Loucy (cell line): Measurements from ENCODE around the gene SLFN13.
A peak's percentile ranks its signal among the peaks of the same experiment; 100 is the strongest.

ENCODE experiments used
- H2AFZ ChIP-seq: fragments of 200-600 bp; sonication (generic); 2 replicates; pipeline ENCODE4 v1.6.0; 2016; ENCODE audit warnings: antibody characterized with exemption, mild to moderate bottlenecking, low read length, moderate library complexity
- H3F3A ChIP-seq: fragments of 200-600 bp; 2 replicates; pipeline ENCODE4 v1.6.0; 2016; ENCODE audit warnings: antibody characterized with exemption, low read depth, mild to moderate bottlenecking
- H3K27me3 ChIP-seq: fragments of 200-600 bp; sonication (generic); 2 replicates; pipeline ENCODE4 v1.6.1; 2014; ENCODE audit warnings: low read length, mild to moderate bottlenecking; ENCODE audit not compliant: insufficient read depth, poor library complexity, severe bottlenecking
- H3K36me3 ChIP-seq: fragments of 200-600 bp; sonication (generic); 2 replicates; pipeline ENCODE4 v1.6.1; 2016; ENCODE audit warnings: low read length; ENCODE audit not compliant: insufficient read depth
- H3K4me1 ChIP-seq: fragments of 200-600 bp; sonication (generic); 2 replicates; pipeline ENCODE4 v1.5.1; 2014; ENCODE audit warnings: low read length, mild to moderate bottlenecking; ENCODE audit not compliant: insufficient read depth, poor library complexity, severe bottlenecking
- H3K4me2 ChIP-seq: fragments of 200-600 bp; sonication (generic); 2 replicates; pipeline ENCODE4 v1.6.0; 2014; ENCODE audit warnings: antibody characterized with exemption, low read length, low read depth, mild to moderate bottlenecking; ENCODE audit not compliant: poor library complexity, severe bottlenecking
- H3K4me3 ChIP-seq: fragments of 200-600 bp; sonication (generic); 2 replicates; pipeline ENCODE4 v1.5.1; 2014; ENCODE audit warnings: low read length, mild to moderate bottlenecking, mixed read lengths; ENCODE audit not compliant: poor library complexity, severe bottlenecking
- H3K79me2 ChIP-seq: fragments of 200-600 bp; sonication (generic); 2 replicates; pipeline ENCODE4 v1.6.1; 2014; ENCODE audit warnings: low read length; ENCODE audit not compliant: insufficient read depth
- H3K9ac ChIP-seq: fragments of 200-600 bp; sonication (generic); 2 replicates; pipeline ENCODE4 v1.6.0; 2014; ENCODE audit warnings: mild to moderate bottlenecking, low read depth, low read length, moderate library complexity; ENCODE audit not compliant: poor library complexity, severe bottlenecking
- H3K9me2 ChIP-seq: fragments of 200-600 bp; sonication (generic); replicated peaks from 2 replicates; pipeline ENCODE4 v1.6.1; 2016; ENCODE audit warnings: low read depth, low read length, mixed read lengths
- H3K9me3 ChIP-seq: fragments of 200-600 bp; sonication (generic); 2 replicates; pipeline ENCODE4 v1.6.1; 2014; ENCODE audit warnings: mild to moderate bottlenecking, antibody characterized with exemption, low read length, low read depth; ENCODE audit not compliant: insufficient read depth
- H4K20me1 ChIP-seq: fragments of 200-600 bp; sonication (generic); 2 replicates; pipeline ENCODE4 v1.6.0; 2014; ENCODE audit warnings: antibody characterized with exemption, low read length, mild to moderate bottlenecking; ENCODE audit not compliant: insufficient read depth, poor library complexity, severe bottlenecking
- CTCF ChIP-seq: fragments of 200-600 bp; sonication (generic); conservative IDR thresholded peaks from 2 replicates; pipeline ENCODE4 v1.5.1; 2014; ENCODE audit warnings: mild to moderate bottlenecking, antibody characterized with exemption, low read length
- EZH2phosphoT487 ChIP-seq: fragments of 200-600 bp; IDR thresholded peaks from 2 replicates; pipeline ENCODE4 v1.6.1; 2018; ENCODE audit warnings: antibody characterized with exemption, mild to moderate bottlenecking, moderate library complexity, borderline replicate concordance

Gene SLFN13

GRCh38 chr17:35486920-35487732, 38.6 kb upstream of the SLFN13 start:
- peak overlapping the region; percentile 82 for H2AFZ ChIP-seq
- no peaks in the 10 kb centered on the region for H3K36me3 ChIP-seq

GRCh38 chr17:35479271-35479670, 30.7 kb upstream of the SLFN13 start:
- Histone ChIP-seq H3K36me3 (no peaks in the 10 kb centered on the region), H3K4me3 (no peak overlapping the region), H3K4me1 (peaks cover 12% of the 10 kb centered on the region), H3F3A (no peaks in the 10 kb centered on the region), H3K79me2 (no peaks in the 10 kb centered on the region), H3K27me3 (peaks cover 22% of the 10 kb centered on the region), H3K9me2 (no peaks in the 10 kb centered on the region), H3K9ac (no peak overlapping the region), H3K9me3 (no peaks in the 10 kb centered on the region), H3K4me2 (no peak overlapping the region), H4K20me1 (no peaks in the 10 kb centered on the region), H2AFZ (no peak overlapping the region)
- no peak for TF ChIP-seq EZH2phosphoT487

More at GRCh38 chr17:35486920-35487732, 38.6 kb upstream of the SLFN13 start:
- H3K9ac ChIP-seq = peak overlapping the region; percentile 38
- no peaks in the 10 kb centered on the region for H3K9me2 ChIP-seq
- no peaks in the 10 kb centered on the region for H3K79me2 ChIP-seq
- H3F3A ChIP-seq = no peaks in the 10 kb centered on the region
- no peaks in the 10 kb centered on the region for H4K20me1 ChIP-seq
- TF ChIP-seq CTCF (no peak), EZH2phosphoT487 (no peak)
- H3K4me1 ChIP-seq = no peaks in the 10 kb centered on the region
- peak overlapping the region; percentile 86 for H3K4me2 ChIP-seq
- peak overlapping the region; percentile 73 for H3K4me3 ChIP-seq
- no peaks in the 10 kb centered on the region for H3K9me3 ChIP-seq
- peaks cover 42% of the 10 kb centered on the region for H3K27me3 ChIP-seq

GRCh38 chr17:35477248-35477647, 28.7 kb upstream of the SLFN13 start:
- Histone ChIP-seq H3K9me2 (no peaks in the 10 kb centered on the region), H3K36me3 (no peaks in the 10 kb centered on the region), H3K9me3 (no peaks in the 10 kb centered on the region), H3K9ac (no peak overlapping the region), H3F3A (no peaks in the 10 kb centered on the region), H3K27me3 (peaks cover 22% of the 10 kb centered on the region), H3K4me2 (no peak overlapping the region), H2AFZ (no peak overlapping the region), H4K20me1 (no peaks in the 10 kb centered on the region), H3K79me2 (no peaks in the 10 kb centered on the region), H3K4me3 (no peak overlapping the region), H3K4me1 (peaks cover 12% of the 10 kb centered on the region)
- TF ChIP-seq CTCF (no peak), EZH2phosphoT487 (no peak)
